ENCODE results near the gene ABCG1.

ABCG1 gene

GRCh38 chr21:42299324-42300044 lies 80.5 kb downstream of the ABCG1 start:
- no peak overlapping the region for H3K4me3 ChIP-seq (ENCODE audit: low read depth, low read length)
- DNase-seq (ENCODE audit: low read depth): no peak
- TF ChIP-seq, protein P1, sequence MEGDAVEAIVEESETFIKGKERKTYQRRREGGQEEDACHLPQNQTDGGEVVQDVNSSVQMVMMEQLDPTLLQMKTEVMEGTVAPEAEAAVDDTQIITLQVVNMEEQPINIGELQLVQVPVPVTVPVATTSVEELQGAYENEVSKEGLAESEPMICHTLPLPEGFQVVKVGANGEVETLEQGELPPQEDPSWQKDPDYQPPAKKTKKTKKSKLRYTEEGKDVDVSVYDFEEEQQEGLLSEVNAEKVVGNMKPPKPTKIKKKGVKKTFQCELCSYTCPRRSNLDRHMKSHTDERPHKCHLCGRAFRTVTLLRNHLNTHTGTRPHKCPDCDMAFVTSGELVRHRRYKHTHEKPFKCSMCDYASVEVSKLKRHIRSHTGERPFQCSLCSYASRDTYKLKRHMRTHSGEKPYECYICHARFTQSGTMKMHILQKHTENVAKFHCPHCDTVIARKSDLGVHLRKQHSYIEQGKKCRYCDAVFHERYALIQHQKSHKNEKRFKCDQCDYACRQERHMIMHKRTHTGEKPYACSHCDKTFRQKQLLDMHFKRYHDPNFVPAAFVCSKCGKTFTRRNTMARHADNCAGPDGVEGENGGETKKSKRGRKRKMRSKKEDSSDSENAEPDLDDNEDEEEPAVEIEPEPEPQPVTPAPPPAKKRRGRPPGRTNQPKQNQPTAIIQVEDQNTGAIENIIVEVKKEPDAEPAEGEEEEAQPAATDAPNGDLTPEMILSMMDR (IDR thresholded peaks at IDR 0.05; ENCODE audit: insufficient read depth, low read depth, low read length, missing control alignments): no peak

DNA sequence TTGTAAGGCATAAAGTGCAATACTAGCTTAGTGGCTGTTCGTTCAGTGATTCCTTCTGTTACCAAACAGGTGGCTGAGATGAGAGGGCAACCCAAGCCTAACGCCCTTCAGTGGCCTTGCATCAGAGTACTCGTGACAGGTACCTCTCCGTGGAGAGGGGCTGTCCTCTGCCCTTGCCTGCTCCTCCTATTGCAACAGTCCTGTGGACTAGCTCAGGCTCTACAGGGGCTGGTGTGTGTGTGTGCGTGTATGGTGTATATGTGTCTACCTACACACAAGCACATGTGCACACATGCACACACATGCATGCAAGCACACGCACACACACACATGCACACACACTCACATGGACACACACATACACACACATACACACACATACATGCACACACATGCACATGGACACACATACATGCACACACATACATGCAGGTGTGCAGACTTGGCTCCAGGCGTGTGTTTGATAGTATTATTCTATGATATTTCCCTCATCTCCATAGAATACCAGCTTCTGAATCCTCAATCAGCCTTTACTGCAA lies 81.2 kb downstream of the ABCG1 start:
- TF ChIP-seq, protein P1 (IDR thresholded peaks at IDR 0.05; ENCODE audit: insufficient read depth, low read depth, low read length, missing control alignments): no peak
- no peak for DNase-seq (ENCODE audit: low read depth)
- H3K4me3 ChIP-seq (ENCODE audit: low read depth, low read length): no peak overlapping the region

- TF ChIP-seq, protein P1 (IDR thresholded peaks at IDR 0.05; ENCODE audit: insufficient read depth, low read depth, low read length, missing control alignments): no peak
- no peak for DNase-seq (ENCODE audit: low read depth)
- H3K4me3 ChIP-seq (ENCODE audit: low read depth, low read length): no peak overlapping the region
These were observed 82.0 kb downstream of the ABCG1 start for GRCh38 chr21:42300956-42301355.

DNA sequence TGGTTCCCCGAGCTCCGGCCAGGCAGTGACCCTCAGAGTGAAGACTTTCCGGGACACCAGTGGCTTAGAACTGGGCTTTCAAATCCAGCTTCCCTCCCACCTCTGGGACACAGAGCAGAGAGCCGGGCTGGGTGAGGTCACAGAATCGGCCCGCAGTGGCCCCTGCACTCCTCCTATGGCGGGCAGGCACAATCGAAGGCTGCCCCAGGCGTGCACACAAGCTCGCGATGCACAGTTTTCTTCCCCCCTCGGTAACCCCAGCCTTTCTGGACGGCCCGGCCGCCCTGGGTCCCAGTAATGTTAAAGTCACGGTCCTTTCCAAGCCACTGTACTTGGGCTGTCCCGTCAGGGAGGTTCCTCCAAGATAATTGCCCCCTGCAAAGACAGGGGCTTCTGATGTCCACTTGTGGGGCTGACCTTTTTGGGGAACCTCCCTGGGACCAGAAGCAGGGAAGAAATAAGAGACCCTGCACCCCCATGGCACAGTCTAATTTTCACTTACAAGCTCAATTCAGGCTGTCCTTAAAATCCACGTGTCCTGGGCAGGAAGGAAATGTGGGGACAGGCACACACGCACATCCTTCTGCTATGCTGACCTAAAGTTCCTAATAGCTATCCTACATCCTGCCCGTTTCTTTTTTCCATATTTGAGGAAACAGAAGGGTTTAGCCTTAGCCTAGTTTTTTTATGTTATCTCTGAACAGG lies 82.6 kb downstream of the ABCG1 start:
- DNase-seq (ENCODE audit: low read depth): no peak
- no peak overlapping the region for H3K4me3 ChIP-seq (ENCODE audit: low read depth, low read length)
- TF ChIP-seq, protein P1 (IDR thresholded peaks at IDR 0.05; ENCODE audit: insufficient read depth, low read depth, low read length, missing control alignments): no peak

DNA sequence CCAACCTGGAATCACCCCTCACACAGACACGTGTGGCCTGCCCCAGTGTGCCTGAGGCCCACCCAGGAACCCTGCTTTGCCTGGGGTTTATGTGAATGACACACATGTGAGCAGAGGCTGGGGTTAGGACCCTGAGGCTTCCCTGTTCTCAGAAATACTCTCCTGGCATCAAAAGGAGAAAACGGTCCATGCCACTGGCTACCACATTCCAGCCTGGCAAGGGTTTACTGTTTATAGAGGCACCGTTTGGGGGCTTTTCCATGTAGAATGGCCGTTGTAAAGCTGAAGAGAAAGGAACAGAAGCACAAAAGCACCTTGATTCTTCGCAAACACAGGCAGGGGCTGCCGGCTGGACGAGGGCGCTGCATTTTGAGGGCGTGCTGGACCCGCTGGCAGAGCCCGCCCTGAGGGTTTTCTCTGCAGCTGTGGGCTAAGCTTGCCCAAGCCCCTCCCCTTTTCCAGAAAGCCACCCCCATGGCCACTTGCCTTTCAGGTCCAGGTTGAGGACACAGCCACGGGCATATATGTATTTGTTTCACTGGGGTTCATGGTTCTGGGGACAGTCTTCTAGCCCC lies 83.2 kb downstream of the ABCG1 start:
- DNase-seq (ENCODE audit: low read depth): no peak
- TF ChIP-seq, protein P1 (IDR thresholded peaks at IDR 0.05; ENCODE audit: insufficient read depth, low read depth, low read length, missing control alignments): no peak
- no peak overlapping the region for H3K4me3 ChIP-seq (ENCODE audit: low read depth, low read length)

GRCh38 chr21:42302794-42303193 lies 83.9 kb downstream of the ABCG1 start:
- no peak overlapping the region for H3K4me3 ChIP-seq (ENCODE audit: low read depth, low read length)
- TF ChIP-seq, protein P1 (IDR thresholded peaks at IDR 0.05; ENCODE audit: insufficient read depth, low read depth, low read length, missing control alignments): no peak
- DNase-seq (ENCODE audit: low read depth): no peak

Data from GM12865 (cell line).